SHP77 treated with DMSO at 0.1 percent for 48 hours (cell line): ENCODE results near the gene UBAP2.

Source experiments
- DNase-seq: peaks from one replicate; lab custom pipeline; 2025; lab: John Stamatoyannopoulos, UW

The UBAP2 gene

GRCh38 chr9:33921967-33922895, 126.5 kb downstream of the UBAP2 start:
- DNase-seq, result no peak

GRCh38 chr9:33919276-33919897, 129.3 kb downstream of the UBAP2 start:
- no peak for DNase-seq

GRCh38 chr9:33917036-33917435, 131.7 kb downstream of the UBAP2 start:
- DNase-seq, result no peak

- no peak for DNase-seq
These were observed 133.6 kb downstream of the UBAP2 start for GRCh38 chr9:33914887-33915628.

GRCh38 chr9:33913541-33913940, 135.1 kb downstream of the UBAP2 start:
- DNase-seq, result no peak

GRCh38 chr9:33908749-33909148, 139.9 kb downstream of the UBAP2 start:
- DNase-seq, result no peak

- no peak for DNase-seq
These were observed 140.6 kb downstream of the UBAP2 start for GRCh38 chr9:33908114-33908513.

GRCh38 chr9:33907347-33907746, 141.3 kb downstream of the UBAP2 start:
- DNase-seq, result no peak

GRCh38 chr9:33906769-33907168, 141.9 kb downstream of the UBAP2 start:
- DNase-seq, result no peak

- DNase-seq, result no peak
These were observed 143.6 kb downstream of the UBAP2 start for GRCh38 chr9:33905137-33905536.

- DNase-seq, result no peak
These were observed 145.4 kb downstream of the UBAP2 start for GRCh38 chr9:33903157-33903780.

GRCh38 chr9:33894316-33894715, 154.4 kb downstream of the UBAP2 start:
- DNase-seq, result no peak

GRCh38 chr9:33893861-33894260, 154.8 kb downstream of the UBAP2 start:
- DNase-seq, result no peak

GRCh38 chr9:33885948-33886347, 162.7 kb downstream of the UBAP2 start:
- DNase-seq, result no peak

GRCh38 chr9:33884856-33885701, 163.6 kb downstream of the UBAP2 start:
- DNase-seq, result no peak

GRCh38 chr9:33881635-33882034, 167.1 kb downstream of the UBAP2 start:
- no peak for DNase-seq

- no peak for DNase-seq
These were observed 168.2 kb downstream of the UBAP2 start for GRCh38 chr9:33880211-33881089.

GRCh38 chr9:33878691-33879366, 169.9 kb downstream of the UBAP2 start:
- no peak for DNase-seq

- DNase-seq, result no peak
These were observed 170.8 kb downstream of the UBAP2 start for GRCh38 chr9:33877727-33878489.
